Measurements from ENCODE around the gene ANXA1. TPM values are rescaled to one million over a fixed set of nuclear protein-coding genes. Genes with fewer than 3 reads are reported as not detected.

ANXA1 gene
- total and polyA plus RNA-seq, 10 of the 15 experiments (the other 5 are each of a cell fraction or from before 2014, with no cell fraction given), result 6.6 to 30.1 (median 12.6) TPM

DNA sequence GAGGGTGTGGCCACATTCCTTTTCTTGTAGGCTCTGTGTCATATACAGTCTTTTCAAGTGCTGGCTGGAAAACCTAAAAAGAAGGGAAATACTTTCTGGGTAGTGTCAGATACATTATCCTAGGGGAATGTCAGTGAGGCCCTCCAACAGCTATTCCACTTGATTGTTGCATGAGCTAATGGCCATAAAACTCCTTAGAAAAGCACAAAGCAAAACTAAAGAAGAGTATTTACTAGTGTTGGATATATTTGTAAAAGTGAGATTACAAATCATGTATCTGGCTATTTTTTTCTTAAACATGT lies 829 bp downstream of the ANXA1 start (continued):
- TF ChIP-seq, protein P1, sequence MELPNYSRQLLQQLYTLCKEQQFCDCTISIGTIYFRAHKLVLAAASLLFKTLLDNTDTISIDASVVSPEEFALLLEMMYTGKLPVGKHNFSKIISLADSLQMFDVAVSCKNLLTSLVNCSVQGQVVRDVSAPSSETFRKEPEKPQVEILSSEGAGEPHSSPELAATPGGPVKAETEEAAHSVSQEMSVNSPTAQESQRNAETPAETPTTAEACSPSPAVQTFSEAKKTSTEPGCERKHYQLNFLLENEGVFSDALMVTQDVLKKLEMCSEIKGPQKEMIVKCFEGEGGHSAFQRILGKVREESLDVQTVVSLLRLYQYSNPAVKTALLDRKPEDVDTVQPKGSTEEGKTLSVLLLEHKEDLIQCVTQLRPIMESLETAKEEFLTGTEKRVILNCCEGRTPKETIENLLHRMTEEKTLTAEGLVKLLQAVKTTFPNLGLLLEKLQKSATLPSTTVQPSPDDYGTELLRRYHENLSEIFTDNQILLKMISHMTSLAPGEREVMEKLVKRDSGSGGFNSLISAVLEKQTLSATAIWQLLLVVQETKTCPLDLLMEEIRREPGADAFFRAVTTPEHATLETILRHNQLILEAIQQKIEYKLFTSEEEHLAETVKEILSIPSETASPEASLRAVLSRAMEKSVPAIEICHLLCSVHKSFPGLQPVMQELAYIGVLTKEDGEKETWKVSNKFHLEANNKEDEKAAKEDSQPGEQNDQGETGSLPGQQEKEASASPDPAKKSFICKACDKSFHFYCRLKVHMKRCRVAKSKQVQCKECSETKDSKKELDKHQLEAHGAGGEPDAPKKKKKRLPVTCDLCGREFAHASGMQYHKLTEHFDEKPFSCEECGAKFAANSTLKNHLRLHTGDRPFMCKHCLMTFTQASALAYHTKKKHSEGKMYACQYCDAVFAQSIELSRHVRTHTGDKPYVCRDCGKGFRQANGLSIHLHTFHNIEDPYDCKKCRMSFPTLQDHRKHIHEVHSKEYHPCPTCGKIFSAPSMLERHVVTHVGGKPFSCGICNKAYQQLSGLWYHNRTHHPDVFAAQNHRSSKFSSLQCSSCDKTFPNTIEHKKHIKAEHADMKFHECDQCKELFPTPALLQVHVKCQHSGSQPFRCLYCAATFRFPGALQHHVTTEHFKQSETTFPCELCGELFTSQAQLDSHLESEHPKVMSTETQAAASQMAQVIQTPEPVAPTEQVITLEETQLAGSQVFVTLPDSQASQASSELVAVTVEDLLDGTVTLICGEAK (IDR thresholded peaks at IDR 0.05; ENCODE audit: borderline replicate concordance), result no peak
- no peak for TF ChIP-seq RAD51 (IDR thresholded peaks at IDR 0.05)
- TF ChIP-seq SPI1 (IDR thresholded peaks at IDR 0.05; ENCODE audit: borderline replicate concordance, insufficient read depth, low read depth, low read length), result no peak
- TF ChIP-seq NFXL1 (IDR thresholded peaks at IDR 0.05; ENCODE audit: borderline replicate concordance), result no peak
- TF ChIP-seq POLR2AphosphoS5 (IDR thresholded peaks at IDR 0.05; ENCODE audit: low read length), result no peak
- no peak for TF ChIP-seq MXI1 (IDR thresholded peaks at IDR 0.05; ENCODE audit: low read depth, low read length)

DNA sequence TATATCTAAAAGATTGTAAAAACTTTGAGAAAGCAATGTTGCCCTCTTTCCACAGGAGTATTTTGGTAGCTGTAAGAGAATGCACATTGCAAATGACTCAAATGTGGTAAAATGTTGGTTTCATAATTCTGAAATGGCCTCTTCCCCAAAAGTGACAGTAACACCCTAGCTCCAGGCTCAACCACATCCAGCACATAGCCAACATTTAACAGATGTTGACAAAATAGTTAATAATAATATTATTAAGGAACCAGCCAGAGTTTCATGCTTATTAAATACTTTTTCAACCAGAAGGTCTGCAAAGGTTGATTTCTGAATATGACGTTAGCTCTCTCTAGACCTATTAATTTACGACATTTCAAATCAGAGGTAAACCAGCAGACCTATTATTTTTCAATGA lies 1.3 kb downstream of the ANXA1 start:
- Histone ChIP-seq H3K36me3 (ENCODE audit: control insufficient read depth in 2 of 2, insufficient read depth in 2 of 2, low read length in 1 of 2) (no peaks in the 10 kb centered on the region), H2AFZ (ENCODE audit: control insufficient read depth, low read depth, low read length) (no peak overlapping the region), H3K27ac (ENCODE audit: control insufficient read depth, insufficient read depth) (no peak overlapping the region), H3K9ac (ENCODE audit: control insufficient read depth, insufficient read depth, low read length) (no peak overlapping the region), H4K20me1 (ENCODE audit: control insufficient read depth, insufficient read depth) (no peaks in the 10 kb centered on the region), H3K4me3 (no peak overlapping the region), H3K4me1 (ENCODE audit: control insufficient read depth, insufficient read depth, low read length) (peaks cover 8% of the 10 kb centered on the region), H3K79me2 (ENCODE audit: control insufficient read depth, insufficient read depth, low read length) (no peaks in the 10 kb centered on the region), H3K27me3 (replicated peaks in 1 of 2; ENCODE audit: control insufficient read depth in 2 of 2, insufficient read depth in 2 of 2, low read length in 1 of 2) (no peaks in the 10 kb centered on the region), H3K9me3 (replicated peaks; ENCODE audit: control insufficient read depth, insufficient read depth, low read length) (no peaks in the 10 kb centered on the region), H3K4me2 (ENCODE audit: control insufficient read depth, insufficient read depth) (no peak overlapping the region)
- DNase-seq (ENCODE audit: low read depth, low spot score), result peak; percentile 20
- ChIA-PET RAD21 (ENCODE audit: unreplicated experiment) (interaction anchor here (1.0 to 1.8 kb wide), 4 partner anchors 9 to 45 kb away, joined by 3 to 5 read pairs (median 4); no protein-coding TSS in a partner anchor), POLR2A (interaction anchor here (0.9 to 1.4 kb wide), 2 partner anchors 20 to 57 kb away, joined by 8 read pairs; no protein-coding TSS in a partner anchor), SMC1A (ENCODE audit: uncharacterized antibody, unreplicated experiment) (interaction anchor here (0.9 to 2.5 kb wide), 9 partner anchors 8 to 46 kb away, joined by 3 to 13 read pairs (median 4); no protein-coding TSS in a partner anchor), CTCF (interaction anchor here (0.6 to 1.8 kb wide), 11 partner anchors 10 to 609 kb away, joined by 3 to 7 read pairs (median 4); no protein-coding TSS in a partner anchor)
- no peak for FAIRE-seq
- in situ Hi-C loops (cut with MboI), result no loop called here
- BruUV-seq (replicated peaks), result no TSS peak
- peak; percentile 76 for ATAC-seq
- intact Hi-C loops (cut with micrococcal nuclease; ENCODE audit: unreplicated experiment), result no loop called here
- WGBS (ENCODE audit: insufficient coverage, insufficient replicate concordance, low lambda C conversion rate, missing lambda C conversion rate), result 76% methylated on average over 2 of the region's 2 CpGs
- TF ChIP-seq NFYA (IDR thresholded peaks at IDR 0.05; ENCODE audit: borderline replicate concordance, low read depth, low read length) (no peak), ZNF622 (IDR thresholded peaks at IDR 0.05) (no peak), SMC3 (IDR thresholded peaks at IDR 0.05; ENCODE audit: borderline replicate concordance, low read length) (no peak), NR2C2 (IDR thresholded peaks at IDR 0.05; ENCODE audit: borderline replicate concordance, control insufficient read depth, insufficient read length, low read depth) (no peak), MEF2A (IDR thresholded peaks at IDR 0.05; ENCODE audit: insufficient read depth, low read depth, low read length) (no peak), ZSCAN29 (IDR thresholded peaks at IDR 0.05) (no peak), RCOR1 (conservative IDR thresholded peaks at IDR 0.05; ENCODE audit: low read depth, low read length) (no peak), SRF (IDR thresholded peaks at IDR 0.05; ENCODE audit: low read depth in 2 of 2, low read length in 2 of 2) (no peak), TARDBP (IDR thresholded peaks at IDR 0.05; ENCODE audit: borderline replicate concordance) (no peak), NFYB (IDR thresholded peaks at IDR 0.05; ENCODE audit: insufficient read depth, low read depth, low read length) (no peak), RUNX3 (IDR thresholded peaks at IDR 0.05; ENCODE audit: low read length) (peak; percentile 85), CHD4 (IDR thresholded peaks at IDR 0.05) (no peak), FOXK2 (IDR thresholded peaks at IDR 0.05) (no peak)
- TF ChIP-seq, protein P2, sequence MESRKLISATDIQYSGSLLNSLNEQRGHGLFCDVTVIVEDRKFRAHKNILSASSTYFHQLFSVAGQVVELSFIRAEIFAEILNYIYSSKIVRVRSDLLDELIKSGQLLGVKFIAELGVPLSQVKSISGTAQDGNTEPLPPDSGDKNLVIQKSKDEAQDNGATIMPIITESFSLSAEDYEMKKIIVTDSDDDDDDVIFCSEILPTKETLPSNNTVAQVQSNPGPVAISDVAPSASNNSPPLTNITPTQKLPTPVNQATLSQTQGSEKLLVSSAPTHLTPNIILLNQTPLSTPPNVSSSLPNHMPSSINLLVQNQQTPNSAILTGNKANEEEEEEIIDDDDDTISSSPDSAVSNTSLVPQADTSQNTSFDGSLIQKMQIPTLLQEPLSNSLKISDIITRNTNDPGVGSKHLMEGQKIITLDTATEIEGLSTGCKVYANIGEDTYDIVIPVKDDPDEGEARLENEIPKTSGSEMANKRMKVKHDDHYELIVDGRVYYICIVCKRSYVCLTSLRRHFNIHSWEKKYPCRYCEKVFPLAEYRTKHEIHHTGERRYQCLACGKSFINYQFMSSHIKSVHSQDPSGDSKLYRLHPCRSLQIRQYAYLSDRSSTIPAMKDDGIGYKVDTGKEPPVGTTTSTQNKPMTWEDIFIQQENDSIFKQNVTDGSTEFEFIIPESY (IDR thresholded peaks at IDR 0.05), result no peak

Measured in GM12878 (cell line).